GDM1 (cell line): ENCODE results near the gene MED20.

ENCODE experiments used
- DNase-seq: peaks from one replicate; lab custom pipeline; 2025; lab: John Stamatoyannopoulos, UW

MED20 gene

DNA sequence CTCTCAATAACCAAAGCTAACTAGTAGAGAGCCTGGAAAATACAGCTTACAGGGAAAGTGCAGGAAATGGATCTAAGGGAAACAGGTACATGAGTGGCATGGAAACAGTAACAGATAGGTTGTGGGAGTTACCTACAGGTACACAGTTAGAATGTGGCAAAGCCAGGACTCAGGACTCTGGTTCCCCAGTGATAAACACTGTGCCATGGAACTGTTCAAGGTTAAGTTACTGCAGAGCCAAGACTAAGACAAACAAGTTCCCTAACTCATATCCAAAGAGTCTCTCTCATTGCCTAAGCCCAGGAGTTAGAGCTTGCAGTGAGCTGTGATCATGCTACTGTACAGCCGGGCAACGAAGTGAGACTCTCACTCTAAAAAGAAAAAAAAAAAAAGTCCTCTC, 6.6 kb downstream of the MED20 start:
- no peak for DNase-seq

DNA sequence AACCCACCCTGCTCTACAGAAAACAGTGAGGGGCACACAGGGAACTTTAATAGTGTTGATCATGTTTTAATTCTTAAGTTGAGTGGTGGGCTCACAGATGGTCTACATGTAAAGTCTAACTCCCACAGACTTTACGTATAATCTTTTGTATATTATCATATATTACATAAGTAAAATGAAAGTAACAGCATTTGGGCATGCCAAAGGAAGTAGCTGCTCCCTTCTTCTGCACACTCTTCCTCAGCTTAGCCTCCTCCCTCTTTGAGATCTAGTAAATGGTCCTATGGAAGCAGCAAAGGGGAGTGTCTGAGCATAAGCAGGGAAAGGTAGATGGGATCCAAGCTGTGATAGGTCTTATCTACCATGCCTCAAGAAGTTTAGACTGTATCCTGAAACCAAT, 11.2 kb downstream of the MED20 start:
- no peak for DNase-seq

DNA sequence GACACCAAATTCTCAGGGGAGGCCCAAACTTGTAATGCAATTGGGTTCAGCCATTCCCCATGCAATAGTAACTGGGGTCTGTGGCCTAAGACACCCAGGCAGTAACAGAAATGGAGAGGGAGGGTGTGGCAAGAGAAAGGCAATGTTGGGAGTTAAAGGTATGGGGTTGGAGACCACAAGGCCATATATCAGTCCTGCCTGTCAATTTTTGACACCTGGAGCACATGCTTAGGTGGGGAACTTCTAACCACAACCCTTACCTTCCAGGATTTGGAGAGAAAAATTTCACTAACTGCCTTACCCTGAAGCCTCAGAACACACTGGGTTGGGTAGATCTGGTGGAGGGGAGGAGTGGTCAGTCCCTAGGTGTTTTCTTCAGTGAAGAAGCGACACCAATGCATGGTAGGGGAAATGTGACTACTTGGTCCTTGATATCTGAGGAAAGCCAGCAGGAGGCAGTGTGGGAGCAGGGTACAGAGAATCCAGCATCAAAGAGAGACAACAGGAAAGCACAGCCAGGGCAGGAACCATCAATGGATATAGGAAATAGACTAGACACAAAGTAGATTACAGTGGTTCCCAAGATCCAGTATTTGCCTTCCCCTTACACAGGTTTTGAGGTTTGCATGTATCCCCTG, 18.9 kb downstream of the MED20 start:
- DNase-seq, result peak; percentile 39

GRCh38 chr6:41900861-41901260, 20.1 kb downstream of the MED20 start:
- no peak for DNase-seq

- no peak for DNase-seq
Observed at GRCh38 chr6:41896281-41896680, 24.7 kb downstream of the MED20 start.

DNA sequence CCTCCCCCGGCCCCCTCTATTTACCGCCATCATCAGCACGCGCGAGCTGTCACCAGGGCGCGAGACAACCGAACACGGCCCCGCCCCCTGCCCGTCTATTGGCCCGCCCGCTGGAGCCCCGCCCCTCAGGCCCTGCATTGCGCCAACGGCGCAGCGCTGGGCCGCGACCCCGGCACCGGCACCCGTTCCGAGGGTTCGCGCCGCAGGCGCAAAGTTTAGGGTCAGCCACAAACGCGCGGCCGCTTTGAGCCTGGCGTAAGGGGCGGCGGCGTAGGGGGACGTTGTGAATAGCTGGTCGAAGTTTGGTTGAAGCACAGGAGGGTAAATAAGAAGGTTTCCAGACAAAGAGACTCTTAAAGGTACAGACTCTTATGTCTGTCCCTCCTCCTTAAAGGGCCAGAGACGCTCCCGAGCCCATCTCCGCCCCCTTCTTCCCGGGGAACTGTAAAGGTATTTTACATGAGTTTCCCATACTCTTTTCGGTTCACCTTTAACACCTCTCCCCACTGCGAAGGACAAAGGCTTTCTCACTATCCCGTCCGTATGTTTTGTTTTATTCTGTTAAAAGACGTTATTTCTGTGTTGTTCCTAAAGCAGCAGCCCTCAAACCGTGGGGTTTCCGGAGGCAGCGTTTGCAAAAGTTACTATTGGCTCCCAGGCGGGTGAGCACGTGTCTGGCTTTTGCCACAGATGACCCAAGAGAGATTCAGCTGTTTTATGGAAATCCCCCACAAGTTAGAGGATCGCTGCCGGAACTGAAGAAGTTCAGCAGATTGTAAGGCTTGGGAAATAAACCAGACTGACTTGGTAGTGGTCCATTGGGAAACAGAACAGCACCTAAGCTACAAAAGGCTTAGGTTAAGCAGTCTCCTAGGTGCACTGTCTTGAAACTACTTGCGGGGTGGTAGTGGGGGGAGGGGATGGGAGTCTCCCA, 25.4 kb downstream of the MED20 start, which contains the start of gene USP49:
Gene USP49 (minus strand): TSS at position 76 of the 934 bp plus-strand sequence. CDS start 88,392 bp downstream, outside the sequence.
- peak; percentile 86 for DNase-seq

DNA sequence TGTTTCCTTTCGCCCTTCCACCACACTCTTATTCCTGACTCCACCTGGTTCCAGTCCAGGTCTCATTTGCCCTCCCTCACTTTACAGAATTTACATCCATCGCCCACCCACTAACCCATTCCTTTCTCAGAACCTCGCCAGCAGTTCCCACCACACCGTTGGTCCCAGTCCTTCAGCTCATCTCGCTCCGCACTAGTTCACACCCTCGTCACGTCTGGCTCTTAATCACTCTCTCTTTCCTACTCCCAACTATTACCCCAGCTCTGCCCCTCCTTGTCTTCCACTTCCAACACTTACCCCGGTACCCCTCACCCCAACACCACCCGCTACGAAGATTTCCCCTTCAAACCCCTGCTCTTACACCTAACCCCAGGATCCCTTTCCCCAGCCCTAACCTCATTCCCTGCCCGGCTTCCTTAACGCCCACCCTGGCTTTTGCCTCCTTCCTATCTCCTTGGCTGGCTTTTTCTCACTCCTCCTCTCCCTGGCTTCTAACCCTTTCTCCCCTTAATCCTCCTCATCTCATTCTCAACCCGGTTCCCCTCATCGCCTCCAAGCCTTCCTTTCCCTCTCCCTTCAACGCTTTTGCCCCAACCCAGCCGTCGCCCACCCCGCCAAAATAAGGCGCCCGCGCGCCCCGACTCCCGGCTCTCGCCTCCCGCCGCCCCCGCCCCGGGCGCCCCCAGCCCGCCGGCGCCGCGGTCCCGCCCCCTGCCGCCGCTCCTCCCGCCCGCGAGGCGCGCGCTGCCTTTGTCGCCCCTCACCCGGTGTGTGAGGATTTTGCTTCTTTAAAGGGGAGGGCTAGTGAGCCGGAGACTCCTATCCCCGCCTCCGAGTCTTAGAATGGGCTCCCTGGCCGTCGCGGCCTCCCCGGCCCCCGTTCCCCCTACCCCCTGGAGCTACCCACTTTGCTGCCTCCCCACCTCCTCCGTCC, 26.3 kb downstream of the MED20 start:
- DNase-seq, result no peak

DNA sequence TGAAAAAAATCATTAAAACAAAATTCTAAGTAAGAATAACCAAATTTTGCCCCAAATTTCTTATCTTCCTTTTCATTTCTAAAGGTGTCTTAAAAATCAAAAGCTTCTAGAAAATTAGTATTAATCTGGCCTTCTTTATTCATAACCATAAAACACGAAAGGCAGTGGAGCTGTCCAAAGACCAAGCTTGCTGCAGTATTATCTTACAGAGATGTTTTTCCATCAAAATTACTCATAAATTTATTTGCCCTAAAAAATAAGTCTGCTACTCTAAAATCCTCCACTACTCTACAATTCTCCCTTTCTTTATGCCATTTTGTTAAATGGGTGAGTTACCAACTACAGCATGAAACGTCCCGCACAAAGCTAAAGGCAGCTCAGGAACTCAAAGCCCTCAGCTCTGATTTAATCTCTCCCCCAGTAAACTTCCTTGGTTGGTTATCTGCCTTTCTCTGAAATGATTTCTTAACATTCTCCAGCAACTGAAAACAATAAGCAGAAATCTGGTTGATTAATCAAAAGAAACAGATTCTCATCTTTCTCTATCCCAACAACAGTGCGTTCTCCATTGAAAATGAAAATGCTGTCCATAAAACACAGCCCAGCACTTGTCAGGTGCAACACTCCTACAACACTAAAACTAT, 27.9 kb downstream of the MED20 start:
- DNase-seq, result no peak

- DNase-seq, result no peak
Observed at GRCh38 chr6:41887331-41887751, 33.6 kb downstream of the MED20 start.

DNA sequence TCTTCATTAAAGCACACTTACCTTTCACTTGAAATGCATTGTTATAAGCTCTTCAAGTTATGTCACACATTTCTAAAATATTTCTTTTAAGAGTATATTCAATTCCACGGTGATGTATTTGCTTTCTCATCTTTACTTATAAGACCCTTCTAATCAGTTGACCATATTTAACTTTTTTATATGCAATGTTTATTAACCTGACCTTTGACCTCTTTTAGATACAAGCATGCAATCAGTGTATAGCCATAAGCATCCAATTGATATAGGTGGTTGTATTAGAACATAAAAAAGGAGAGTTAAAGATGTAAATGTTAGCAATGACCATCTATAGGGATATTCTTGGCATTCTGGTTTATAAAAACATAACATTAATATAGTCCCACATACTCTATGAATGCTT, 35.0 kb downstream of the MED20 start:
- no peak for DNase-seq

DNA sequence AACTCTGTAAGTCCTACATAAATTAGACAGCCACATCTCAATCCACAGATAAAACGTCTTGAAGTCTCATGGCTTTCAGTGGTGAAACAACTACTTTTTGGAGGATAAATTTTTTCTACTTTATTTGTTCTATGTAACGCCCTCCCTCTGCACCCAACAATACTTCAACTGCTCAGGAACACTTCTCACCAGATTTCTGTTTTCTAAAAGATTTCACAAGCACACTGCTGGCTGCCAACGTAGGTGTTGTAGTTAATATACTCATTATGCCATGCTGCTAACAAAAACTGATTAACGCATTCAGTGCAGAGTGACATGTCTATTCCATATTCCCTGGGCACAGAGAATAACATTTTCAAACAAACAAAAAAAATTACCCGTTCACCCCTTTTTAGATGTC, 36.0 kb downstream of the MED20 start:
- DNase-seq, result no peak

GRCh38 chr6:41881506-41881905, 39.4 kb downstream of the MED20 start:
- DNase-seq, result no peak

- no peak for DNase-seq
Observed at GRCh38 chr6:41878961-41879405, 42.0 kb downstream of the MED20 start.

DNA sequence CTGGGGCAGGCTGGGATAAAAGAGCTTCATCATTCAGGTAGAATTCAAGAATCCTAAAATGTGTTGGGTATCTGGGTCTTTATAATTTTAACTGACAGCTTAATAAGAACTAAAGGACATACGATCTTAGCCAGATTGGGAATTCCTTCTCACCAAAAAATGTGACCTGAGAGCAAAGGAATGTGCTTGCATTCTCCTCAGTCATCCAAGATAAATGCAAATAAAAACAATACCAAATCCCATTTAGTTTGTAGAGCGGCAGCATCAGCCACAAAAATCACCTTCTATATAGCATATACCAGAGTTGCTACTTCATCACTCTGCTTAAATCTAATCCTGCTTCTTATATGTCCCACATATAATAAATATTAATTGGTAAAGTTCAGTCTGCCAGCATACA, 42.7 kb downstream of the MED20 start:
- DNase-seq, result no peak

DNA sequence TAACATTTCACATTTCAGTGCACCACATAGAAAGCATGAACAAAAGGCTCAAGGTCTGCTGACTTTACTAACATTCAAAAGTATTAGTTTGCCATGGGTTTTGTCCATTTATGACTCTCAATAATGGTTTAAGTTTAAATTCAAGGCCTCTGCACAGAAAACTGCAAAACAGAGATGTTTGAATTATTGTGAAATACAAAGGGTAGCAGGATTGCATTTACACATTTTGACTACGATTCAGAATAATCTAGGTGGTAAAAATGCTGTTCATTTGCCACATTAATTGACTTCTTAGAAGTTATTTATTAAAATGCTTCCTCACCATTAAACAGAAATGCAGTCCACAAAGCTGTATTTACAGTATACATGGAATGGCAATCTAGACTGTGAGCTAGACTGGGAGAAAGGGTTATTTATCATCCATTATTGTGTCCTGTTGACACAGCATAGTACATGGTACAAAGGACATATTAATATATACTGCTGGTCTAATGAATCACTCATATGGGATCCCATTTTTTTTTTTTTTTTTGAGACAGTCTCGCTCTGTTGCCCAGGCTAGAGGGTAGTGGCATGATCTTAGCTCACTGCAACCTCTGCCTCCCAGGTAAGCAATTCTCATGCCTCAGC, 43.8 kb downstream of the MED20 start:
- DNase-seq, result no peak

GRCh38 chr6:41874741-41875140, 46.2 kb downstream of the MED20 start:
- DNase-seq, result no peak

DNA sequence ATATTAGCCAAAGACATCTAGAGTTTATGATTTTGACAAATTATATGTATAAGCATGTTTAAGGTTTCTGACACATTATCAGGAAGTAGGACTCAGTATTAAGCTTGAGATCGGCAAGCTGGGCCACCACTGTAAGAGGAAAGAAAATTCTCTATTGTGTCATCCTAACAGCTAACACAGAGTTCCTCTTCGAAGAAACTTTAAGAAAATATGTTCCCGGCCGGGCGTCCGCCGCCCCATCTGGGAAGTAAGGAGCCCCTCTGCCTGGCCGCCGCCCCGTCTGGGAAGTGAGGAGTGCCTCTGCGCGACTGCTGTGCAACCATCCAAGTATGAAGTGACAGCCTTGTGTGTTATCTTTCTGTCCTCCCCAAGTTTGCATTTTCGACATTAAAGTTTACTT, 48.8 kb downstream of the MED20 start:
- DNase-seq, result no peak

DNA sequence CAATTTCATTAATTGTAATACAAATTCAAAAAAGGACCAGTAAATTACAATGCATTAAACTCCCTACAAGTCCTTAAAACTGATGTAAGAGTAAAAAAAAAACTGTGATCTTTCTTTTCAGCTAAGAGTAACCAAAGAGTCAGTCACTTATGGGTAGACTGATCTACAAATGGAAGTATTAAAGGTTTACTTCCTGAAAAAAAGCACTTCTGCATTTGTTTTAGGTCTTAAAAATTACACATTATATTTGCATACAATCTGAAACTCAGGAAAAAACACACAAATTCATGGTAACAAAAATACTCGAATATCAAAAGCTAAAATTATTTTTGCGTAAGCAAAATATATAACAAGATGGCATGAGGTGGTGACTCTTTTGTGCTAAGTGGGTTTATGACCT, 49.2 kb downstream of the MED20 start:
- no peak for DNase-seq

GRCh38 chr6:41859356-41859755, 61.6 kb downstream of the MED20 start:
- DNase-seq, result no peak

DNA sequence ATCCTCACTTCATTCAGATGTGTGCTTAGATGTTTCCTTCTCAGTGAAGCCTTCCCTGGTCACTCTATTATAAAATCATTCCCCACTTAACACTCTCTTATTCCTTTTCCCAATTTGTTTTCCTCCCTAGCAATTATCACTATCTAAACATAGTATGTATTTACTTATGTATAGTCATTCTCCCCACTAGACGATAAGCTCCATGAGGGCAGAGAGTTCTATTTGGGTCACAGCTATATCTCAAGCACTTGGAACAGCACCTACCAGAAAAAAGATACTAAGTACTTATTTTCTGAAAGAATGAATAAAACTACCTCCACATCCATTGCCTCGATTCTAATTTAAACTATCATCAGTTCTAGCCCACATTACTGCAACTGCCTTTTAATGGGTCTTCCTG, 62.2 kb downstream of the MED20 start:
- no peak for DNase-seq
